ENCODE data around the gene TENM4.

The TENM4 gene

GRCh38 chr11:79174045-79175008 is 266.5 kb downstream of the TENM4 start:
- DNase-seq (ENCODE audit: low read depth in 2 of 2) = no peak

- no peak for DNase-seq (ENCODE audit: low read depth in 2 of 2)
These were observed 267.2 kb downstream of the TENM4 start for GRCh38 chr11:79173615-79174014.

GRCh38 chr11:79170321-79170720 is 270.5 kb downstream of the TENM4 start:
- DNase-seq (ENCODE audit: low read depth in 2 of 2) = no peak

GRCh38 chr11:79168530-79169110 is 272.2 kb downstream of the TENM4 start:
- DNase-seq (ENCODE audit: low read depth in 2 of 2) = no peak

GRCh38 chr11:79167510-79168188 is 273.2 kb downstream of the TENM4 start:
- DNase-seq (ENCODE audit: low read depth in 2 of 2) = no peak

- DNase-seq (ENCODE audit: low read depth in 2 of 2) = no peak
These were observed 274.9 kb downstream of the TENM4 start for GRCh38 chr11:79165908-79166307.

- no peak for DNase-seq (ENCODE audit: low read depth in 2 of 2)
These were observed 279.9 kb downstream of the TENM4 start for GRCh38 chr11:79160791-79161403.

- no peak for DNase-seq (ENCODE audit: low read depth in 2 of 2)
These were observed 281.0 kb downstream of the TENM4 start for GRCh38 chr11:79159657-79160450.

GRCh38 chr11:79157738-79158137 is 283.1 kb downstream of the TENM4 start:
- DNase-seq (ENCODE audit: low read depth in 2 of 2) = no peak

- DNase-seq (ENCODE audit: low read depth in 2 of 2) = no peak
These were observed 284.8 kb downstream of the TENM4 start for GRCh38 chr11:79156031-79156430.

GRCh38 chr11:79155237-79155636 is 285.6 kb downstream of the TENM4 start:
- no peak for DNase-seq (ENCODE audit: low read depth in 2 of 2)

GRCh38 chr11:79152511-79152910 is 288.3 kb downstream of the TENM4 start:
- DNase-seq (ENCODE audit: low read depth in 2 of 2) = no peak

GRCh38 chr11:79151396-79151795 is 289.4 kb downstream of the TENM4 start:
- no peak for DNase-seq (ENCODE audit: low read depth in 2 of 2)

GRCh38 chr11:79150966-79151365 is 289.9 kb downstream of the TENM4 start:
- DNase-seq (ENCODE audit: low read depth in 2 of 2) = no peak

GRCh38 chr11:79150320-79150719 is 290.5 kb downstream of the TENM4 start:
- DNase-seq (ENCODE audit: low read depth in 2 of 2) = no peak

GRCh38 chr11:79147731-79148130 is 293.1 kb downstream of the TENM4 start:
- no peak for DNase-seq (ENCODE audit: low read depth in 2 of 2)

GRCh38 chr11:79147011-79147410 is 293.8 kb downstream of the TENM4 start:
- DNase-seq (ENCODE audit: low read depth in 2 of 2) = no peak

- no peak for DNase-seq (ENCODE audit: low read depth in 2 of 2)
These were observed 300.9 kb downstream of the TENM4 start for GRCh38 chr11:79139900-79140299.

GRCh38 chr11:79129702-79130101 is 311.1 kb downstream of the TENM4 start:
- DNase-seq (ENCODE audit: low read depth in 2 of 2) = no peak

- DNase-seq (ENCODE audit: low read depth in 2 of 2) = no peak
These were observed 312.5 kb downstream of the TENM4 start for GRCh38 chr11:79128291-79128690.

- DNase-seq (ENCODE audit: low read depth in 2 of 2) = no peak
These were observed 318.1 kb downstream of the TENM4 start for GRCh38 chr11:79122759-79123158.
